GM18517 (cell line): ENCODE data around the gene FAM118B.
"Not testable (repeated sequence)": the region's sequence is repeated elsewhere in the genome, so short reads cannot be mapped to it uniquely, and the experiment has no call there.

ENCODE experiments used
- ATAC-seq: cut with Tn5 transposase; IDR thresholded peaks from one replicate; pipeline ENCODE4 v1.9.1; 2021; ENCODE audit warnings: mild to moderate bottlenecking, moderate library complexity; ENCODE audit not compliant: unreplicated experiment

The FAM118B gene

DNA sequence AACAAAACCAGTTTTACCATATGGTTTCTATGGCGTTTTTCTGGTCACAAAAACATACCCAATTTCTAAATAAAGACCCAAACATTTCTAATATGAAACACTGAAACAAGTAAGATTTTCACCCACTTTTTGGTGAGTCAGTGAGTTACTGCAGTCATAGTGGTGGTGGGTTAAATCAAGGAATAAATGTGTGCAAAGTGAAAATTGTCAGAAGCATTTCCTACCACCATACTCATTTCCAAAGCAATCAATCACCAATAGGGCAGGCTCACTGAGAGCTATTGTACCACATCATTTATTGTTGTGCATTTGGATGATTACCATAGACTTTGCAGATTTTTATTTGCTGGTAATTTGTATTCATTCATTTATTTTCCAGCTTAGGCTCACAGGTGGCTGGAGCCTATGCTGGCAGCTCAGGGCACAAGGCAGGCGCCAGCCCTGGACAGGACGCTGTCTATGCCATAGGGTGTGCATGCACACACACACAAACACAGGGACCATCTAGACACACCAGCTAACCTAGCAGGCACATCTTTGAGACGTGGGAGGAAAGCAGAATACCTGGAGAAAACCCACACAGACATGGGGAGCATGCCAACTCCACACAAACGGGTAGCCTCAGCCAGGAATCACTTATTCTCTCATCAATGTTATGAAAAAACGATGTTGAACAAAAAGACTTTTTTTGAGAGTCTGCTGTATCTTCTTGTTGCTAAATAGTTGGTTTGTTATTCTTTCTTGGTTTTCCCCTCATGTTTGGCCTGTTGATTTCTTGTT, 5.1 kb downstream of the FAM118B start:
- no peak for ATAC-seq

DNA sequence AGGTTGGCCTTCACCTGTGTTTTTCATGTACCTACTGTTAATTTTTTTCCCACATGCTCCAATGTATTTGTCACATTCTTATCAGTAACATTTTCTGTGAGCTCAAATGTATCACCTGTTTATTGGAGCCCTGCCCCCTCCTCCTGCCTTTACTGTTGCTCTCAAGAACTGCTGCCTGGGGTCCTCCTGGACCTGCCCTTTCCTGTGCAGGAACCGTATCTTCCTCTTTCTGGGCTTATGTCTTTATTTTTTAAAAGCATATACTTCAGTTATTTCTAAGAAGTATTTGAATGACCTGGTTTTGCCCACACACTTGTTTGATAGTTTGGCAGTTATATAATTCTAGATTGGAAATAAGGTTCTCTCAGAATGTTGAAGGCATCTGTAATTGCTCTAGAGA, 5.9 kb downstream of the FAM118B start:
- ATAC-seq, result no peak

DNA sequence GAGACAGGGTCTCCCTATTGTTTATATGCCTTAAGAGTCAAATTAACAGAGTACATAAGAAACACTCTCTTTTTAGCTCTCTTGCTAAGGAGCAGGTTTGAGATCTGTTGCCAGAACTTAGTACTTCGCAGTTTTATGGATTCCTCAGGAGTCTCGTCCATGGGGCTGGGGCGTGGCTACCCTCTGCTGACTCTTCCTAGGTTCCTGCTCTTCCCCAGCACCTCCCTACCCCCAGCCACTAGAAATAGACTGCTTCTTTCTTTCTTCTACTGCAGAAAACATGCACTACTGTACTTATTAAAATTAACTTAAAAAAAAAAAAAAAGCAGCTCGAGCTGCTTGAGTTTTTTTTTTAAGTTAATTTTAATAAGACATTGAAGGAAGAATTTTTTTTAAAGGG, 8.0 kb downstream of the FAM118B start:
- ATAC-seq, result no peak

DNA sequence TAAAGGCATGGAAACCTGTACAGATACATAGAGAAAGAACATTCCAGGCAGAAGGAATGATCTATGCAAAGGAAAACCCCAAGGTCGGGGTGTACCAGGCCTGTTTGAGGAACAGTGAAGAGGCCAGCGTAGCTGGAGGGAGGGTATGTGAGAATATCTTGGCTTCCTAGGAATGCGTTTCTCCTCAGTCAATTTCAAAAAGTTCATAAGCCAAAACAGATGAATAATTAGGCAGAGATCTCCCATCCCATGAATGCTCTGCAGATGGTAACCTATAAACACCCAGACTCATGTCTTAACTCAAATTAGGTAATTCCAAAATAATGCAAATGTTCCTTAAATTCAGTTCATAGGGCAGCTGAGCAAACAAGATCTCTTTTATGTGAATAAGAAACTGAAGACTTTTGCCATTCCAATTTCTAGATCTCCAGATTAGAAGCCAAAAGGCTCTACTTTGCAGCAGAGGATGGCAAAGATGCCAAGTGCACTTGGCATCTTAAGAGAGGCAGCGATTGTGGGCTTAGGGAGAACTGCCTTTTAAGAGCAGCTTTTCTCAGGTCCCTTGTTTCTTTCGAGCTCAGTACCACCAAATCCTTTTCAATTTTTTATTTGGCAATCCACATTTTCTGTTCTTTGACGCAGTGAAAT, 13.2 kb downstream of the FAM118B start:
- ATAC-seq, result no peak

DNA sequence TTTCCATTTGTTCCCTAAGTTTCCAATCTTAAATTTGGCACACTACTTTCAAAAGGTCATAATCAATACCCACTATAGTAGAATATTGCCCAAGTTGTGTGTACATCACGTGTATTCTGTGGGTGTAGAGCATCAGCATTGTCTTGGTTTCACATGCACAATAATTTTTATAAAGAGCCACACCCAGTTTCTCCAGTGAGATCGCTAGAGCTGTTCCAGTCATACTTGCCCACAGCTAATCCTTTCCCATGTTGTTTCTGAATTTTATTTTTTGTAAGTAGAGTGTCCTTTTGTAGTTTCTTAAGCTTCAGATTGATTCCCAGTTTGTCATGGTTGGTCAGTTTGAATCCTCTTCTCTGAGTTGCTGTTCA, 13.7 kb downstream of the FAM118B start:
- ATAC-seq, result no peak

DNA sequence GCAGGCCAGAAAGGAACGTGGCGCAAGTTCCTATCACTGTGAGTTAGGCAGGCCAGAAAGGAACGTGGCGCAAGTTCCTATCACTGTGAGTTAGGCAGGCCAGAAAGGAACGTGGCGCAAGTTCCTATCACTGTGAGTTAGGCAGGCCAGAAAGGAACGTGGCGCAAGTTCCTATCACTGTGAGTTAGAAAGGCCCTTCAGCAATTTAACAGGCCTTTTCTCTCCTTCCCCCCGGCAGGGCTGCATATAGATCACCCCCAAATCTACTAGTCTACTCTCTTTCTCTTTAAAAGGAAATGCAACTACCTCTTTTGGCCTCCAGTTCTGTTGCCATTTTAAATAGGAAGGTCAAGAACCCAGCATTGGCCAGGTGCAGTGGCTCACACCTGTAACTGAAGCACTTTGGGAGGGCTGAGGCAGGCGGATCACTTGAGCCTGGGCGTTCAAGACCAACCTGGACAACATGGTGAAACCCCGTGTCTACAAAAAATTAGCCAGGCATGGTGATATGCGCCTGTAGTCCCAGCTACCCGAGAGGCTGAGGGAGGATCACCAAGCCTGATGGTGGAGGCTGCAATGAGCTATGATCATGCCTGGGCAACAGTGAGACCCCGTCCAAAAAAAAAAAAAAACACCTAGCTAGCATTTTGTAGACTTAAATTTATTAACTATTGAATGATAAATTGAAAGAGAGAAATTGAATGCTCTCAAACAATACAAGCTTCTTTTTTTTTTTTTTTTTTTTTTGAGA, 14.9 kb downstream of the FAM118B start:
- ATAC-seq, result no peak

DNA sequence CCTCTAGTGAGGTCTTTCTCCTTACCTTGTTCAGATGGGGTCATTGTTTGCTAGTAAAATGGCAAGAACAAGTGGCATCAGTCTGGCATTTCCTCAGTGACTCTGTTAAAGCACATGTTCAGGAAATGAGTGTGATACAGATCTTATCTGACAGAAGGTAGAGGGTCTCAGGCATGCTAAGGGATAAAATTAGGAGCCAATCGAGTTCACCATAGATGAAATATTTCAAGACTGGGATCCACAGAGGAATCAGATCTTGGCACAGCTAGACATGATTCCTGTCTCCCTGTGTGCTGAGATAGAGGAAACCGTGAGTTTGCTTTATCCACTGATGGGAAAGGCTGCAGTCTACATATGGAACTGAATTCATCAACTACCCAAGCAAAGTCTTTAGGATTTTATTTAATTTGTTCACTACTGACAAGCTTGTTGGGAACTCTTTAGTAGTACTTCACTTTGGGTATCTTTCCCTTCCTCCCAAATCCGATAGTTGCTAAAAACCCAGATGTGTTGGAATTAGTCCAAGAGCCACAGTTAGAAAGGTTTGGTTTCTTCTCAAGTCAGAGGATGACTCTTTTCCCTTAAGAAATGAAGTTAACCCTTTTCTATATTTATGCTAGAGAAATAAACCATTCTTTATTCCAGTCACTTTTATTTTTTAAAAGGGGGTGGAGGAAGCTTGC, 18.4 kb downstream of the FAM118B start:
- ATAC-seq, result no peak

DNA sequence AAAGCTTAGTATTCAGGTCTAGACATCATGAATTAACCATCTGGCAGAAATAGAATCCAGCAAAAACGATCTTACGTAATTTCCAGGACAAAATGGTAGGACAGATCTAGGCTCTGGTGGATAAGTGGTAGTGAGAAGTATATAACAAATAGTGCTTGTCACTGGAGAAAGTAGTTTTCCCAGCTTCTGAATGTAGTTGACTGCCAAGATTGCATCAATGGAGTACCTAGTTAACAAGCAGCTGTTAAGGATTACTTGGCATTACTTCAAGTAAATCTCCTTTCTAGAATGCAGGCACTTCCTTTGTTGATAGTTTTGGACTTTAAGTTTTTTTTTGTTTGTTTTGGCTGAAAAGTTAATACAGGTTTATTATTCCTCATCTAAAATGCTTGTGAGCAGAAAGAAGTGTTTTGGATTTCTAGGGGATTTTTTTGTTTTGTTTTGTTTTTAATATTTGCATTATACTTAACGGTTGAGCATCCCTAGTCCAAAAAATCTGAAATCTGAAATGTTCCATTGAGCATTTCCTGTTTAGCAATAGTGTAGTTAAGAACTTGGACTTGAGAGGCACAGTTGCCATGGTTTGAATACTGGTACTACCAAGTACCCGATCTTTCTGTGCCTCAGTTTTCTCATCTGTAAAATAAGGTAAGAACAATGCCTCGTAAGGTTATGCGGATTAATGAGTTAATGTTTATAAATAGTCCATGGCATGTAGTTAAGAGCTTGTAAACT, 20.3 kb downstream of the FAM118B start:
- ATAC-seq, result no peak

DNA sequence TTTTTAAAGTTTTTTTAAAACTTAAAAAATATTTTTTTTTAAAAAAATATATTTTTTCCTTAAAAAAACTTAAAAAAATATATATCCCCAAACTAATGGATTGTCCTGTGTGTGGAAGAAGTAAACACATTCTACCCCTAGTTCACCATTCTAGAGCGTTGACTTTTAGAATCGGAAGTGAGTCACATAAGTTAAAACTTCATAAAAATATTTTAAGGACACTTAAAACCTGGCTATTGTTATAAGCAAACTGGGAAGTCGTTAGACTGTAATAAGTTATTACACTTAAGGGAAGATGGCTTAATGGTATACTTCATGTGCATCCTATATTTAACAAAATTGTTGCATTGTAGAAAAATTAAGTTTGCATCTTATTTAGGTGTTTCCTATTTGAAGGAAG, 21.1 kb downstream of the FAM118B start:
- no peak for ATAC-seq

DNA sequence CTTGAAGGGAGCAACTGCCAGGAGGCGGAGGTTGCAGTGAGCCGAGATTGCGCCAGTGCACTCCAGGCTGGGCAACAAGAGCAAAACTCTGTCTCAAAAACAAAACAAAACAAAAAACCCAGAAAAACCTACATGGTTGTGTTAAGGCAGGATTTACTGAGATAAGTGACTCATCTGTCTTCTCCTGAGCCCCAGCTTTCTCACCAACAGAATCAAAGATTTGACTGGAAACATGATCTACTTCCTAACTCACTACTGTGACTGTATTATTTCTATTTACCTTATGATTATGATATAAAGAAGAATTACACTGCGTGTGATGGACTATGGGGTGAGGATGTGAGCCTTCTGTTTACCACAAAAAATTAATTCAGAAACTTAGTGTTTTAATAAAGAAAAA, 21.8 kb downstream of the FAM118B start:
- no peak for ATAC-seq

DNA sequence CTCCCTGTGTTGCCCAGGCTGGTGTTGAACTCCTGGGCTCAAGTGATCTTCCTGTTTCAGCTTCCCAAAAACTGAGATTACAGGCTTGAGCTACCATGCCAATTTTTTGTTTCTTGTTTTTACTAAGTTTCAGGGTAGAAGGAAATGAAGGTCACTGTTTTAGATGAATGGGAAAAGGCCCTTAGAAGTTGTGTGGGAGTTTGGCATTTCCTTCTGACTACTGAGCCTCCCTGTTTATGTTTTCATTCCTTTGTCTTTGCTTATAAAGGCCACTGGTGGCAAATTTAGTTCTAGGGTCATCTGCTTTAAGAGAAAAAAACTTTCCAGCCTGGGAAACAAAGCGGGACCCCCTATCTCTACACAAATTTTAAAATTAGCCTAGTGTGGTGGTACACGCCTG, 35.1 kb downstream of the FAM118B start:
- ATAC-seq, result no peak

DNA sequence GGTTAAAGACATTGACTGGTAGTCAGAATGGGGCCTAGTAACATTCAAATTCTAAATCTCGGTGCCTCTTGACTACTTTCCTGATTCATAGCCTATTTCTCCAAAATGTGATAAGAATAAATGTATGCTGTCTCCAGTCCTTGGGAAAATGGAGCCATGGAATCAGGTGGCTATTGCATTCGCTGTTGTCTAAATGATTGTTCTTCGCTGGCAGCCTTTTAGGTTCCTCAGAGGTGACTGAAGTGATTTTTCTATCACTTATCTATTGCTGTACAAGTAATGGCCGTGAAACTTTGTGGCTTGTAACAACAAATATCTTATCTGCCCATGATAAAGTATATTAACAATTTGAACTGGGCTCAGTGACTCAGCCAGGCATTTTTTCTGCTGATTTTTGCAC, 41.7 kb downstream of the FAM118B start:
- ATAC-seq, result no peak

DNA sequence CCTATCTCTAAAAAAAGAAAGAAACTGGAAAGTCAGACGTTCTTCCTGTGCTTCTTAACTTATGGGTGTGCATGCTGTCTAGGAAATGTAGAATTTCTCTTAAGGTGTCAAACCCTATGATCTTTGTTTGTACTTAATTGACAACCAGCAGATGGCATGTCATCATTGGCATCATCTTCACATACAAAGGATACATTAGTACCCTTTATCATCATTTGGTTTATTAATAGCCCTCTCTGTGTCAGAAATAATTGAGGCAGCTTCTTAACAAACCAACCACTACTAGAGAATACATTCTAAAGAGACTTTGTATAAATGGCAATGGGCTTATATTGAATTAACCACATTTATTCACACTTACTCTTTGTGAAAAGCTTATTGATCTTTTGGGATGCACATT, 43.2 kb downstream of the FAM118B start:
- ATAC-seq, result no peak

DNA sequence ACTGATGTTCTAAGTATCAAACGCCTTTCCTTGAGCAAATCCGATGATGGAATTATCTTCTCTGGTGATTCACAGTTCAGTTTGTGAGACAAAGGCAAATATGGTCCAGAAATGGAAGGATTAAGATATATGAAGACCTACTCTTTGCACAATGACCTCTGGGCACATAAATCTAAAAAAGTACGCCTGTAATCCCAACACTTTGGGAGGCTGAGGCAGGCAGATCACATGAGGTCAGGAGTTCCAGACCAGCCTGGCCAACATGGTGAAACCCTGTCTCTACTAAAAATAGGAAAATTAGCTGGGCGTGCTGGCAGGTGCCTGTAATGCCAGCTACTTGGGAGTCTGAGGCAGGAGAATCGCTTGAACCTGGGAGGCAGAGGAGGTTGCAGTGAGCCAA, 43.9 kb downstream of the FAM118B start:
- ATAC-seq, result not testable (repeated sequence)

DNA sequence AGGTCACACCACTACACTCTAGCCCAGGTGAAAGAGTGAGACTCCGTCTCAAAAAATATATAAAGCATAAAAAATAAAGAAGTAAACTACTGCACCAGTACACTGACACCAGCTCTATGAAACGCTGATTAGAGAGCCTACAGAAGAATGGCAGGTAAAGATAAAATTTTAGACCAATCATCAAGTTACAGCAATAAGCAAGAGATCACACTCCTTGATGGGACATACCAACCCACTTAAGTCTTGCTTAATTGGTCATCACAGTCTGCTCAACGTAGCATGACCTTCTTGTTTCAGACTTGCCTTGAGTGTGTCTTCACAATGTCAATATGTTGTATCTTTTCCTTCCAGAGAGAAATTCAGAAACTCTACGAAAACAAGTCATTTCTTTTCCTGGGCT, 44.6 kb downstream of the FAM118B start:
- no peak for ATAC-seq

DNA sequence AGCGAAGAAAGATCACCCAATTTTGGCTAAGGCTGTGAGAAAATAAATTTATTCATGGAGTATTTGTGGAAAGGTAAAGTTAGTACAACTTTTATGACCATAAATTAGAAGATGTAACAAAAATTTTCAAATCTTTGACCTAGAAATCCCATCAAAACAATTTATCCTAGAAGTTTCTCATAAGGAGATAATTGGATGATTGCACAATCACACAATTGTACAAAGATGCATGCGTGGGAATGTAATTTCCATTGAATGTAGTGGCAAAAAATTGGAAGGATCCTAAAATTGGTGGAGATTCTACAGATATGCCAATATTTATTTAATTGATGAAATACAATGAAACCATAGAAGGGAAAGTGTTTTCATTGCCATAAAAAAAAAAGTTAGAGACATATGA, 45.6 kb downstream of the FAM118B start:
- no peak for ATAC-seq

DNA sequence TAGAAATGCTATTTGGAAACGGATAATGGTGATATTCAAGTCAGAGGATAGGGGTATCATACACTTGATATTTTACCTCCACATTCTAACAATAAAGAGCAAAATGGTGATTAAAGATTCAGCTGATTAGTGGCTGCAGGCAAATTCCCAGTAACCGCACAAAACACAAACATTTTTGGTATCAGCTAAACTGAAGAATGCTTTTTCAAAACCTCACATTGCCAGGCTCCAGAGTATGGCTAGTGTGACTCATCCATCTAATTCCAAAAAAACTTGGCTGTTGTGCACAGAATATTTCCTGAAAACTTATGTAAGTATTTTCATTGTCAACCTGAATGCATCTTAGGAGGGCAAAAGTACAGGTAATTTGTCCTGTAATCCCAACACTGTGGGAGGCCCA, 46.2 kb downstream of the FAM118B start:
- no peak for ATAC-seq

DNA sequence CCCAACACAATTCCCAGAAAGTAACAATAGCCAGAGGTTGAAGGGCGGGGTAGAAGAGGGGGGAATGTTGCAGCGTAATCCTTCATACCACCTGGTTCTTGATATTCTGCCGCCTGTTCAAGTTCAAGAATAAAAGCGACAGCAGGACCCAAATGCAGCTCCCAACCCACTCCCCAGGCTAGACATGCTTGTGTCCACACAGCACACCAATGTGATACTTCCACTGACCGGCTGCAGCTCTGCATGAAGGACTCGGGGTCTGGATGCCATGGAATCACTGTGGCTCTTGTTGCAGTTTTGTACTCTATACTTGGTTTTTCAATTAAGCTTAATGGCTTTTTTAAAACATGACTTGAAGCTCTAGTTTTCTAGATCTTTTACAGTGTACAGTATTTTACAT, 50.6 kb downstream of the FAM118B start:
- no peak for ATAC-seq

DNA sequence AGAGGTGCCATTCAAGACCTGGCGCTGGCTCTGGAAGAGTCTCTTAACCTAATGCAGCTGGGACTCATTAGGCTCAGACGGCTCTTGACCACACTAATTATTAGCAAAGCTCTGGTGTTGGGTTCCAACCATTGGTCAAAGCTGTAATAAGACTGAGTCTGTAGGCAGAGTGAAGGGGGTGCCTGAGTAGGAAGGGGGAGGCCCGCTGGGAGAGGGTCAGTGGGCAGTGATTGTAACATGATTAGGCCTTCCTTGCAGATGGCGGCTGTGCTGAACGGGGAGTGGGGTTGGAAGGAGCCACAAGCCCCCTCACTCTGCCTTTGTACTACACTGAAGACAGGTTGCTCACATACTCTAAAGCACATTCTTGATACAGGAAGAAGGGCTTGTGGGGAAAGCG, 51.9 kb downstream of the FAM118B start:
- ATAC-seq, result no peak

DNA sequence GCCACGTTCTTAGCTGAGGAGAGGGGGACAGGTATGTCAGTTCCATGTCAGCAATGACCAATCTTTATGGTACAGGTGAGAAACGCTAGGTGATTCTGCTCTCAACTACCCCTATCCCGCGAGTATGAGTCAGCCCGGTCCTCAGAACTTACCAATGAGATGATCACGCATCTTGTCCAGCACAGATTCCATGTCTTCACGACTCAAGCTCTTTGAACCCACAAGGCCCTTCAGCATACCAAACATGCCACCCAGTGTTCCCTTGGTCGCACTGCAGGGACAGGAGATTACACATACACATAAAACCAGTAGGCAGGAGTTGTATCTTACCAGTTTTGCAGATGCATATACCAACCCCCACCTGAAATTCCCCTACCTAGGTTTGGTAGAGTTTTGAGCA, 54.2 kb downstream of the FAM118B start:
- ATAC-seq, result no peak

DNA sequence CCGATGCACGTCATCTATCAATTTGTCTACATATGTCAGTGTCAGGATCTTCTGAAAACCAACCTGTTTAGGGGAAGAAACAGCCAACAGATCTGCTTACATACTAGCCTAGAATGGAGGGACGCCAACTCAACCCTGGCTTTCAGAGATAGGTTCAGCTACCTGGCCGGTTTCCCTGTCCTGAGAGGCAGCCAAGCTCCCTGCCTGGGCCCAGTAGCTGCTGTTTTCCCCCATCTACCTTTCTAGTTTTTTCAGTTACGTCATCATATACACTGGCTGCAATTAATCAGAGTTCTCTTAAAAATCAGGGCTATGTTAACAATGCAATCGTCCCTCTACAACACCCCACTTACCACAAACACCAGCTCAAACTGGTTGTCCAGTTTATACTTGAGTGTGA, 56.1 kb downstream of the FAM118B start:
- no peak for ATAC-seq
